Liver (tissue), 3 donors: ENCODE measurements around the gene C1GALT1C1L.

Experiments used
- CTCF ChIP-seq: fragments of 150-350 bp; IDR thresholded peaks from 2 replicates; pipeline ENCODE4 v1.5.1; 2017; ENCODE audit warnings: improper control_type of control experiment, low read depth, low read length; ENCODE audit not compliant: missing input control
- EGR1 ChIP-seq, 2 donors: IDR thresholded peaks; 2 replicates each; pipeline ENCODE4 v1.6.1; 2016 to 2018; ENCODE audit warnings: antibody characterized with exemption in 2 of 2, low read depth in 2 of 2
- FOXA1 ChIP-seq: IDR thresholded peaks from 2 replicates; pipeline ENCODE4 v1.6.1; 2016; ENCODE audit warnings: antibody characterized with exemption
- HNF4G ChIP-seq: IDR thresholded peaks from 2 replicates; pipeline ENCODE4 v1.6.1; 2016; ENCODE audit warnings: antibody characterized with exemption
- RXRA ChIP-seq, 2 donors: IDR thresholded peaks; 2 replicates each; pipeline ENCODE4 v1.6.1; 2017 to 2018; ENCODE audit warnings: antibody characterized with exemption in 2 of 2, mild to moderate bottlenecking in 1 of 2
- SP1 ChIP-seq: IDR thresholded peaks from 2 replicates; pipeline ENCODE4 v1.6.1; 2018; ENCODE audit warnings: antibody characterized with exemption, mild to moderate bottlenecking
- YY1 ChIP-seq: IDR thresholded peaks from 2 replicates; pipeline ENCODE4 v1.6.1; 2016; ENCODE audit warnings: antibody characterized with exemption, mild to moderate bottlenecking
- donor health status: healthy.
- donor health status: healthy.

DNA sequence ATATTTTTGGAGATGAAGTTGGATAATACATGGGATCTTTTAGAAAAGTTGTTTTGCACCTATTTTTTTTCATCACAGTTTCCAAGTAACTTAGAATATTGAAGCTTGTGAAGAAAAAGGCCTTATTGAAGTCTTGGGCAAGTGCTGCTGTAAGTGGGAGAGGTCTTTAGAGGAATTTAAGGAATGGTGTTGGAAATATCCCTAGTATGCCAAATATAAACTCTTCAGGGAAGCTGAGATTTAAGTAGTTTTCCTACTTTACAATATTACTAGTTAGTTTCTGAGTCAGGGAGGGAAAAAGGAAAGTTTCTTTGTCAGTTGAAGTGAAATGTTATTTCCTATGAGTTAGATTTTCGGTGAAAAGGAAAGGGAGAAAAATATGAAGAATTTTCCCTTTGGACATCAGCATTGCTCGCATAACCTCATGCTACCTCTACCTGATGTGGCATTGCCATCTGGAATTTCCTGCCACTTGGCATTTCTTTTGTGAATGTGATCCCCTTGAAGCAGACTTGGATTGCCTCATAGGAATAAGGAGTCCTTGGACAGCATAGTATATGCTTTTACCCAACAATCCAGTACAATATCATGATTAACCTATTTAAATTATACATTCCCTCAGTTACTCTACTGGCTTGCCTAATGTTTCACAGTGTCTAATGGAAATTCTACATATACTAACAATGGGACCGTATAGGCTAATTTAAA is 27.1 kb downstream of the C1GALT1C1L start:
- TF ChIP-seq CTCF: no peak
- TF ChIP-seq FOXA1: no peak
- TF ChIP-seq YY1: no peak
- TF ChIP-seq EGR1 (IDR thresholded peaks at IDR 0.05; ENCODE audit: low read depth in 2 of 2): no peak
- no peak for TF ChIP-seq RXRA (IDR thresholded peaks at IDR 0.05)
- no peak for TF ChIP-seq HNF4G
- TF ChIP-seq SP1: no peak
